ENCODE data around the gene RBM33.

Gene RBM33

DNA sequence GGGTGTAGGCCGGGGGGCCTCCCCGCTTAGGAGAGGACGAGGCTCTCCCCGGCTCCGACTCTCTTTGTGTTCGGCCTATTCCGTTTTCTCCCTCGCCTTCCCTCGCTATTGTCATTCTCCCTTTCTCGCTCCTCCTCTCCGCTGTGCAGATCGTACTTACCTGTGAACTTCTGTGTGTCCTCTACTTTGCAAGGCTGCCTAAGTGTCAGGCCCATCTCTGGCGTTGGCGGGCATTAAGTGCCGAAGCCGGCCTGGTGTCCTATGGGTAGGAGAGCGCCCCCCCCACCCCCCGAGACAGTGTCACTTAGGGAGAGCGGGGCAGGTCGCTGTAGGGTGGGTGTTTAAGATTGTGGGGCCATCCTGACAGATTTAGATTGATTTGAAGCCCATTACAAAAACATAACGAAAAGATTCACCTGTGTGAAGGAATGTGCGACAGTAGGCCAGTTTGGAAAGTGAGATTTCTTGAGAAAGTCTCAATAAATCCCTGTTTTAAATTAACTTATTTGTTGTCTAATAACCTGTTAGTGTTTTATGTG is 579 bp downstream of the RBM33 start:
- Histone ChIP-seq H3K36me3 (ENCODE audit: insufficient read depth, insufficient read length, low read length) (peaks cover 42% of the 10 kb centered on the region), H3K9me3 (ENCODE audit: insufficient read depth, low read length) (peaks cover 29% of the 10 kb centered on the region), H3K27me3 (ENCODE audit: insufficient read depth, insufficient read length) (no peaks in the 10 kb centered on the region), H3K4me1 (ENCODE audit: insufficient read depth, insufficient read length) (no peaks in the 10 kb centered on the region), H3K4me3 (ENCODE audit: insufficient read length, low read depth) (peak overlapping the region; percentile 89), H3K9ac (ENCODE audit: insufficient read length, low read depth) (peak overlapping the region; percentile 97)
- DNase-seq (ENCODE audit: low read depth, low spot score) = peak; percentile 22
- TF ChIP-seq YY1 (IDR thresholded peaks at IDR 0.05; ENCODE audit: insufficient read depth, insufficient read length) (no peak), SUZ12 (IDR thresholded peaks at IDR 0.05; ENCODE audit: extremely low read depth, insufficient read depth, insufficient read length) (no peak)

DNA sequence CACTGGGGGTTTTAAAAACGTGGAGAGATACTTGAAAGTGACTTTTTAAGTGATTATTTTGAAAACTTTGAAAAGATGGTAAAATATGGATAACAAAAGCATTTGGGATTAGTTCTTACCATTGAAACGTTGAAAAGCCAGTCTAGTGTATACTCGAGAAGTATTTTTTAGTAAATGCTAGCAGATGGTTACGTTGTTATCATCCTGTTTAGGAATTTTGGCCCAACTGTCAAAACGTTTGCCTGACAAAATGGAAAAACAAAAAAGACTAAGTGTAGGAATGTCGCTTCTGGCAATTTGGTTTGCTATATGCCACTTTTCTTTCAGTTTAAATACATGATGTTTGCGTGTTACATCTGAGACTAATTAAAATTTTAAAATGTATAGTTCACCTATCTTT is 1.2 kb downstream of the RBM33 start:
- TF ChIP-seq YY1 (IDR thresholded peaks at IDR 0.05; ENCODE audit: insufficient read depth, insufficient read length) (no peak), ZNF274 (IDR thresholded peaks at IDR 0.05; ENCODE audit: low read depth, low read length) (no peak), SUZ12 (IDR thresholded peaks at IDR 0.05; ENCODE audit: extremely low read depth, insufficient read depth, insufficient read length) (no peak)
- Histone ChIP-seq H3K4me3 (ENCODE audit: insufficient read length, low read depth) (peak overlapping the region; percentile 89), H3K27me3 (ENCODE audit: insufficient read depth, insufficient read length) (no peaks in the 10 kb centered on the region), H3K36me3 (ENCODE audit: insufficient read depth, insufficient read length, low read length) (peaks cover 38% of the 10 kb centered on the region), H3K4me1 (ENCODE audit: insufficient read depth, insufficient read length) (no peaks in the 10 kb centered on the region), H3K9me3 (ENCODE audit: insufficient read depth, low read length) (peaks cover 23% of the 10 kb centered on the region), H3K9ac (ENCODE audit: insufficient read length, low read depth) (peak overlapping the region; percentile 58)
- no peak for DNase-seq (ENCODE audit: low read depth, low spot score)

DNA sequence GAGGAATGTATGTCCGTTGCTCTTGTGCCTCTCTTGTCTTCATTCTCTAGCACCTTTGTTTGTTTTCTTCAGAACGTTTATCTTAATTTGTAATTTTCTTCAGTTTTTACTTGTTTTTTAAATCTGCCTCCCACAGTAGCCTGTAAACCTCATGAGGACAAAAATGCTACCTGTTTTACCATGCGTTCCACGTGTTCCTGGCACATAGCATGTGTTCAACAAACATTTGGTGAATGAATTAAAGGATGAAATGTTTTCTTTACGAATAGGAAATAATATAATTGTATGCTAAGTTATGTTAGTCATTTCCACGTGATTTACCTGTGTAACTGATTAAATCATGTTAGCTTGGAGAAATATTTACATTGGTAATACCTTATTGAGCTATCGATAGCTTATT is 2.2 kb downstream of the RBM33 start:
- Histone ChIP-seq H3K4me3 (ENCODE audit: insufficient read length, low read depth) (no peak overlapping the region), H3K36me3 (ENCODE audit: insufficient read depth, insufficient read length, low read length) (peaks cover 28% of the 10 kb centered on the region), H3K4me1 (ENCODE audit: insufficient read depth, insufficient read length) (no peaks in the 10 kb centered on the region), H3K27me3 (ENCODE audit: insufficient read depth, insufficient read length) (no peaks in the 10 kb centered on the region), H3K9ac (ENCODE audit: insufficient read length, low read depth) (no peak overlapping the region), H3K9me3 (ENCODE audit: insufficient read depth, low read length) (peaks cover 21% of the 10 kb centered on the region)
- TF ChIP-seq YY1 (IDR thresholded peaks at IDR 0.05; ENCODE audit: insufficient read depth, insufficient read length) (no peak), SUZ12 (IDR thresholded peaks at IDR 0.05; ENCODE audit: extremely low read depth, insufficient read depth, insufficient read length) (no peak), ZNF274 (IDR thresholded peaks at IDR 0.05; ENCODE audit: low read depth, low read length) (no peak)
- no peak for DNase-seq (ENCODE audit: low read depth, low spot score)

DNA sequence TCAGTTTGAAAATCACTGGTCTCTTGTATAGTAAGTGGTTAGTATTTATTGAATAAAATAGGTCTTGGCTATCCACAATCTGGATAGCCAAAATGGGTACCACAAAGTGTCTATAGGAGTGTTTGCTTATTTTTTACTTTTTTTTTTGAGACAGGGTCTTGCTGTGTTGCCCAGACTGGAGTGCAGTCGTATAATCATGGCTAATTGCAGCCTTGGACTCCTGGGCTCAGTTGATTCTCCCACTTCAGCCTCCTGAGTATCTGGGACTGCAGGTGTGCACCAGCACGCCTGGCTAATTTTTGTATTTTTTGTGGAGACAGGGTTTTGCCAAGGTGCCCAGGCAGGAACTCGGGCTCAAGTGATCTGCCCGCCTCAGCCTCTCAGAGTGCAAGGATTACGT is 2.8 kb downstream of the RBM33 start:
- Histone ChIP-seq H3K4me3 (ENCODE audit: insufficient read length, low read depth) (no peak overlapping the region), H3K9ac (ENCODE audit: insufficient read length, low read depth) (no peak overlapping the region), H3K9me3 (ENCODE audit: insufficient read depth, low read length) (peaks cover 21% of the 10 kb centered on the region), H3K36me3 (ENCODE audit: insufficient read depth, insufficient read length, low read length) (peaks cover 22% of the 10 kb centered on the region), H3K4me1 (ENCODE audit: insufficient read depth, insufficient read length) (no peaks in the 10 kb centered on the region), H3K27me3 (ENCODE audit: insufficient read depth, insufficient read length) (no peaks in the 10 kb centered on the region)
- TF ChIP-seq SUZ12 (IDR thresholded peaks at IDR 0.05; ENCODE audit: extremely low read depth, insufficient read depth, insufficient read length) = no peak
- TF ChIP-seq ZNF274 (IDR thresholded peaks at IDR 0.05; ENCODE audit: low read depth, low read length) = no peak
- TF ChIP-seq YY1 (IDR thresholded peaks at IDR 0.05; ENCODE audit: insufficient read depth, insufficient read length) = no peak
- no peak for DNase-seq (ENCODE audit: low read depth, low spot score)

DNA sequence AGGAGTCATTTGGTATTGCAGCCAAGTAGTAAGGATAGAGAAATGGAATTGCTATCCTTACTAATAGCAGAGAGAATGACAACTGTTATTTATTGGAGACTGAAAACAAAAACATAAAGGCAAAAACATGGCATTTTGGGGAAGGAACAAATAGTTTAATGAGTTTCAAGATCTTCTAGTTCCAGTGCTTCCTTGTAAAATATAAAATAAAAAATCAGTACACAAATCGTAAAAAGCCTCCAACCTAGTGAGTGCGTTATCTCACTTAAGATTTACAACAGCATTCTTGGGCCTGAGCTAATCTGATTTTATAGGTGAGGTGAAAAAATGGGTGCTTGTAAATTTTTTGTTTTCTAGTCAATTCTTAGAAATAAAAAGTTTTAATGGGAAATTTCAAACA is 3.3 kb downstream of the RBM33 start:
- peaks cover 22% of the 10 kb centered on the region for H3K36me3 ChIP-seq (ENCODE audit: insufficient read depth, insufficient read length, low read length)
- no peaks in the 10 kb centered on the region for H3K4me1 ChIP-seq (ENCODE audit: insufficient read depth, insufficient read length)
- no peak for DNase-seq (ENCODE audit: low read depth, low spot score)
- H3K9ac ChIP-seq (ENCODE audit: insufficient read length, low read depth) = no peak overlapping the region
- peaks cover 21% of the 10 kb centered on the region for H3K9me3 ChIP-seq (ENCODE audit: insufficient read depth, low read length)
- H3K27me3 ChIP-seq (ENCODE audit: insufficient read depth, insufficient read length) = no peaks in the 10 kb centered on the region
- TF ChIP-seq YY1 (IDR thresholded peaks at IDR 0.05; ENCODE audit: insufficient read depth, insufficient read length) (no peak), ZNF274 (IDR thresholded peaks at IDR 0.05; ENCODE audit: low read depth, low read length) (no peak), SUZ12 (IDR thresholded peaks at IDR 0.05; ENCODE audit: extremely low read depth, insufficient read depth, insufficient read length) (no peak)
- H3K4me3 ChIP-seq (ENCODE audit: insufficient read length, low read depth) = no peak overlapping the region

DNA sequence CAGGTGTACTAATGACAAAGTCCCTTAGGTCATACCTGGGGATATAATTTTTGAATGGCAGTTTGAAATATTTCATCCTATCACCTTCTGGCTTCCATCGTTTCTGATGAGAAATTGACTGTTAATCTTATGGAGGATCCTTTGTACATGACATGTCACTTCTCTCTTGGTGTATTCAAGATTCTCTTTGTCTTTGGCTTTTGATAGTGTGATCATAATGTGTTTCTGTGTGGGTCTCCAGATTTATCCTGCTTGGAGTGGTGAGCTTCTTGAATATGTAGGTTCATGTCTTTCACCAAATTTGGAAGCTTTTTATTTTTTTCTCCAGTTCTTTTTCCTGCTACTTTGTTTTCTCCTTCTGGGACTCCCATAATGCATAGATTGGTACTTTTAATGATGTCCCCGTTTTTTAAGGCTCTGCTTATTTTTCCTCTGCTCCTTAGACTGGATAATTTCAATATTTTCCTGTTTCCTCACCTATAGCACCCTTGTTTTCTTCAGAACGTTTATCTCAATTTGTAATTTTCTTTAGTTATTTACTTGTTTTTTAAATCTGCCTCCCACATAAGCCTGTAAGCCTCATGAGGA is 4.4 kb downstream of the RBM33 start:
- peaks cover 22% of the 10 kb centered on the region for H3K36me3 ChIP-seq (ENCODE audit: insufficient read depth, insufficient read length, low read length)
- no peak for DNase-seq (ENCODE audit: low read depth, low spot score)
- H3K4me3 ChIP-seq (ENCODE audit: insufficient read length, low read depth) = no peak overlapping the region
- no peak overlapping the region for H3K9ac ChIP-seq (ENCODE audit: insufficient read length, low read depth)
- no peak for TF ChIP-seq YY1 (IDR thresholded peaks at IDR 0.05; ENCODE audit: insufficient read depth, insufficient read length)
- no peak for TF ChIP-seq ZNF274 (IDR thresholded peaks at IDR 0.05; ENCODE audit: low read depth, low read length)
- TF ChIP-seq SUZ12 (IDR thresholded peaks at IDR 0.05; ENCODE audit: extremely low read depth, insufficient read depth, insufficient read length) = no peak
- H3K9me3 ChIP-seq (ENCODE audit: insufficient read depth, low read length) = peaks cover 21% of the 10 kb centered on the region
- no peaks in the 10 kb centered on the region for H3K27me3 ChIP-seq (ENCODE audit: insufficient read depth, insufficient read length)
- no peaks in the 10 kb centered on the region for H3K4me1 ChIP-seq (ENCODE audit: insufficient read depth, insufficient read length)

DNA sequence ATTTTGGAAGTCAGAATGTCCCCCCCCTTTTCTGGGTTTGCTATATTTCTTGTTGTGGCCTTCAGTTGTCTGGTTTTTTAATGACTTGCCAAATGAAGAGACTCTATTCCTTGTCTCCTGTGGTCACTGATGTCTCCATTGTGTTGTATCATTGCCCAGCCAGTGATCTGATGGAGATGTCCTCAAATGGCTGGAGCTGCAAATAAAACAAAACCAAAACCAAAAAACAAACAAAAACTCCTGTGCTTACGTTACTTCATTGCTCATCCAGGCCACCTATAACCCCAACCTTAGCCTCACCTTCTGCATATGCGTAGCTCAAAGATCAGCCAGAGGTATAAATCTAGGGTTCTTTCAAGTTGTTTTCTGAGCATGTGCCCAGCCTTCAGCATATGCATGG is 5.1 kb downstream of the RBM33 start:
- no peak for TF ChIP-seq SUZ12 (IDR thresholded peaks at IDR 0.05; ENCODE audit: extremely low read depth, insufficient read depth, insufficient read length)
- TF ChIP-seq ZNF274 (IDR thresholded peaks at IDR 0.05; ENCODE audit: low read depth, low read length) = no peak
- no peak for TF ChIP-seq YY1 (IDR thresholded peaks at IDR 0.05; ENCODE audit: insufficient read depth, insufficient read length)
- Histone ChIP-seq H3K27me3 (ENCODE audit: insufficient read depth, insufficient read length) (no peaks in the 10 kb centered on the region), H3K9me3 (ENCODE audit: insufficient read depth, low read length) (peaks cover 21% of the 10 kb centered on the region), H3K36me3 (ENCODE audit: insufficient read depth, insufficient read length, low read length) (peaks cover 22% of the 10 kb centered on the region), H3K9ac (ENCODE audit: insufficient read length, low read depth) (no peak overlapping the region), H3K4me3 (ENCODE audit: insufficient read length, low read depth) (no peak overlapping the region), H3K4me1 (ENCODE audit: insufficient read depth, insufficient read length) (no peaks in the 10 kb centered on the region)
- DNase-seq (ENCODE audit: low read depth, low spot score) = no peak

Measured in NT2/D1 (cell line).